ENCODE data around the gene PFKM.
A peak's percentile ranks its signal among the peaks of the same experiment; 100 is the strongest.

The PFKM gene

GRCh38 chr12:48080285-48080684 is 38.9 kb upstream of the PFKM start:
- Histone ChIP-seq H3K27ac (no peak overlapping the region), H3K9me3 (replicated peaks in 1 of 11) (peaks cover 4 to 7% (median 6%) of the 10 kb centered on the region in 11 experiments; a peak in 9 of 22 replicates), H3K4me1 (peaks cover 0 to 15% (median 6%) of the 10 kb centered on the region in 10 experiments; a peak in 12 of 20 replicates), H3K27me3 (no peaks in the 10 kb centered on the region), H3K4me2 (no peak overlapping the region), H3K4me3 (no peak overlapping the region), H3K9ac (no peak overlapping the region), H3K36me3 (peaks cover 57 to 97% (median 85%) of the 10 kb centered on the region in 11 experiments), H4K20me1 (peaks cover 0 to 7% (median 0%) of the 10 kb centered on the region in 11 experiments; a peak in 5 of 22 replicates)
- no peak for TF ChIP-seq Cebpa-rat (IDR thresholded peaks at IDR 0.05)

DNA sequence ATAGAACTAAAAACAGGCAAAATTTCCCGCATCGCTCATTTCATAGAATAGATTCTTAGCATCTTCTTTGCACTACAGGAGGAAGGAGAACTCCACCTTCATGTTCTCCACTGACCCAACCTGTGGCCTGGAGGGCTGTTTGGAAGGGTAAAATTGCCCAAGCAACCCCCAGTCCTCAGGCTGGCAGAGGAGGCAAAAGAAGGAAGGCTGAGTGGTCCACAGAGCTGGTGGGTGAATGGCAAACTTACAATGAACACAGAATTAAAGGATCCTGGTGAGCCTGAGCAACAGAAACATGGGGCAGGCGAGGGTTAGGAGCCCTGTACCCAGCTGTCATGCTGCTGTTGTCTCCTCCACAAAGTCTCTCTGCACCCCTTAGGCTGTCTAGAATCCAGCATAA is 38.3 kb upstream of the PFKM start:
- Histone ChIP-seq H4K20me1 (peaks cover 0 to 7% (median 0%) of the 10 kb centered on the region in 11 experiments; a peak in 5 of 22 replicates), H3K27me3 (no peaks in the 10 kb centered on the region), H3K9ac (no peak overlapping the region), H3K27ac (no peak overlapping the region), H3K36me3 (peaks cover 57 to 97% (median 87%) of the 10 kb centered on the region in 11 experiments), H3K9me3 (replicated peaks in 1 of 11) (peaks cover 4 to 7% (median 6%) of the 10 kb centered on the region in 11 experiments; a peak in 9 of 22 replicates), H3K4me3 (no peak overlapping the region), H3K4me1 (peaks cover 0 to 19% (median 6%) of the 10 kb centered on the region in 10 experiments; a peak in 12 of 20 replicates), H3K4me2 (no peak overlapping the region)
- no peak for TF ChIP-seq Cebpa-rat (IDR thresholded peaks at IDR 0.05)

DNA sequence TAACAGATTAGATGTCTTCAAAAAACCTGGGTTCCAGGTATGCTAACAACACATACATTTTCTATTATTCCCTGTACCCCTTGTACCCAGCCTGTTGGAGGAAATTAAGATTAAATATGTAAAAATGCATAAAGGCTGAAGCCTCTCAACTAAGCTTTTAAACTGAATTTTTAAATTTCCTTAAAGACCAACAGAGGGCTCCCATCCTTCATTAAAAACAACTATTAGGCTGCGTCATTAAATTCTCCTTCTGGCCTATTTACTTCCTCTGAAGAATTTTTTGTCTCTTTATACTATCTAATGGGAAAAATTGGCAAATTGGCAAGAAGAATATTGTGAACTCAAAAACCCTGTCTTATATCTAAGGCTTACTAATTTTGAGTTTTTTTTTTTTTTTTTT is 35.1 kb upstream of the PFKM start:
- Histone ChIP-seq H3K4me3 (no peak overlapping the region), H4K20me1 (peaks cover 0 to 7% (median 0%) of the 10 kb centered on the region in 11 experiments; a peak in 5 of 22 replicates), H3K4me1 (peaks cover 0 to 18% (median 6%) of the 10 kb centered on the region in 10 experiments; a peak in 12 of 20 replicates), H3K36me3 (peaks cover 68 to 99% (median 90%) of the 10 kb centered on the region in 11 experiments), H3K4me2 (no peak overlapping the region), H3K9me3 (replicated peaks in 1 of 11) (no peaks in the 10 kb centered on the region), H3K27ac (no peak overlapping the region), H3K27me3 (no peaks in the 10 kb centered on the region), H3K9ac (no peak overlapping the region)
- no peak for TF ChIP-seq Cebpa-rat (IDR thresholded peaks at IDR 0.05)

DNA sequence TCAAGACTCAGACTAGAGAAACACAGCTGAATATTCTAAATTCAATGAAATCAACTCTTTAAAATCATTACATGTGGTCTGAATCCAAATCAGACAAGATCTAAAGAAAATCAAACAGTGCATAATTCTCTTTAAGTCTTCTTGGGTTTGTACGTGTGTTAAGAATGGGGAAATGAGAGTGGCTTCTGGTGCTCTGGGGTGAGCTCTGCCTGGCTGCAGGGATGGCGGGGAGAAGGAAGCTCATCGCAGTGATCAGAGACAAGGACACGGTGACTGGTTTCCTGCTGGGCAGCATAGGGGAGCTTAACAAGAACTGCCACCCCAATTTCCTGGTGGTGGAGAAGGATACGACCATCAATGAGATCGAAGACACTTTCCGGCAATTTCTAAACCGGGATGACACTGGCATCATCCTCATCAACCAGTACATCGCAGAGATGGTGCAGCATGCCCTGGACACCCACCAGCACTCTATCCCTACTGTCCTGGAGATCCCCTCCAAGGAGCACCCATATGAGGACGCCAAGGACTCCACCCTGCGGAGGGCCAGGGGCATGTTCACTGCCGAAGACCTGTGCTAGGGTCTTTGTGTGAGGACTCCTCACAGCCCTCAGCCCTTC is 34.2 kb upstream of the PFKM start:
- Histone ChIP-seq H3K27ac (0 out of 22 replicates have a peak overlapping the region, but pooled peaks of 1 of the 11 experiments have one; percentile 8), H3K36me3 (peaks cover 69 to 99% (median 91%) of the 10 kb centered on the region in 11 experiments), H3K4me3 (no peak overlapping the region), H3K4me1 (peaks cover 0 to 18% (median 6%) of the 10 kb centered on the region in 10 experiments; a peak in 12 of 20 replicates), H3K9me3 (replicated peaks in 1 of 11) (no peaks in the 10 kb centered on the region), H3K27me3 (no peaks in the 10 kb centered on the region), H3K9ac (peak overlapping the region in 1 of 11 experiments; percentile 22; a peak in 1 of 22 replicates), H4K20me1 (peaks cover 0 to 7% (median 0%) of the 10 kb centered on the region in 11 experiments; a peak in 5 of 22 replicates), H3K4me2 (peak overlapping the region in 5 of 11 experiments; percentile 9 to 59 (median 36); a peak in 9 of 22 replicates)
- no peak for TF ChIP-seq Cebpa-rat (IDR thresholded peaks at IDR 0.05)

GRCh38 chr12:48086327-48086726 is 32.8 kb upstream of the PFKM start:
- H3K27me3 ChIP-seq, result no peaks in the 10 kb centered on the region
- no peak overlapping the region for H3K27ac ChIP-seq
- H3K9me3 ChIP-seq (replicated peaks in 1 of 11), result no peaks in the 10 kb centered on the region
- no peak overlapping the region for H3K9ac ChIP-seq
- no peak overlapping the region for H3K4me2 ChIP-seq
- peaks cover 0 to 18% (median 6%) of the 10 kb centered on the region in 10 experiments; a peak in 12 of 20 replicates for H3K4me1 ChIP-seq
- no peak overlapping the region for H3K4me3 ChIP-seq
- no peak for TF ChIP-seq Cebpa-rat (IDR thresholded peaks at IDR 0.05)
- peaks cover 0 to 7% (median 0%) of the 10 kb centered on the region in 11 experiments; a peak in 5 of 22 replicates for H4K20me1 ChIP-seq
- H3K36me3 ChIP-seq, result peaks cover 69 to 99% (median 91%) of the 10 kb centered on the region in 11 experiments

GRCh38 chr12:48092611-48093010 is 26.6 kb upstream of the PFKM start:
- Histone ChIP-seq H3K9ac (no peak overlapping the region), H3K4me2 (no peak overlapping the region), H3K9me3 (replicated peaks in 1 of 11) (no peaks in the 10 kb centered on the region), H3K27me3 (no peaks in the 10 kb centered on the region), H3K27ac (no peak overlapping the region), H3K36me3 (peaks cover 89 to 100% (median 95%) of the 10 kb centered on the region in 11 experiments), H3K4me3 (no peak overlapping the region), H3K4me1 (no peaks in the 10 kb centered on the region), H4K20me1 (0 out of 22 replicates have a peak, but pooled peaks cover 0 to 6% (median 0%) of the 10 kb centered on the region in 11 experiments)
- TF ChIP-seq Cebpa-rat (IDR thresholded peaks at IDR 0.05), result no peak

- Histone ChIP-seq H3K4me2 (peak overlapping the region; percentile 82 to 98 (median 90)), H3K9me3 (replicated peaks in 1 of 11) (no peaks in the 10 kb centered on the region), H3K4me3 (peak overlapping the region; percentile 71 to 96 (median 89)), H3K27ac (peak overlapping the region in 6 of 11 experiments; percentile 94 to 99 (median 98); a peak in 8 of 22 replicates), H3K36me3 (peaks cover 0 to 27% (median 11%) of the 10 kb centered on the region in 11 experiments; a peak in 16 of 22 replicates), H3K9ac (peak overlapping the region; percentile 87 to 98 (median 94)), H3K4me1 (peaks cover 29 to 53% (median 41%) of the 10 kb centered on the region in 10 experiments), H3K27me3 (no peaks in the 10 kb centered on the region), H4K20me1 (peaks cover 0 to 25% (median 0%) of the 10 kb centered on the region in 11 experiments; a peak in 3 of 22 replicates)
- TF ChIP-seq Cebpa-rat (IDR thresholded peaks at IDR 0.05), result no peak
Measured at GRCh38 chr12:48104531-48104930, 14.6 kb upstream of the PFKM start.

- no peaks in the 10 kb centered on the region for H3K27me3 ChIP-seq
- peak overlapping the region; percentile 71 to 96 (median 89) for H3K4me3 ChIP-seq
- peaks cover 0 to 17% (median 0%) of the 10 kb centered on the region in 11 experiments; a peak in 1 of 22 replicates for H4K20me1 ChIP-seq
- H3K9ac ChIP-seq, result peak overlapping the region; percentile 87 to 98 (median 94)
- peak overlapping the region; percentile 82 to 98 (median 90) for H3K4me2 ChIP-seq
- peak overlapping the region; percentile 94 to 99 (median 98) for H3K27ac ChIP-seq
- peaks cover 32 to 56% (median 44%) of the 10 kb centered on the region in 10 experiments for H3K4me1 ChIP-seq
- no peaks in the 10 kb centered on the region for H3K9me3 ChIP-seq (replicated peaks in 1 of 11)
- H3K36me3 ChIP-seq, result peaks cover 0 to 19% (median 6%) of the 10 kb centered on the region in 11 experiments; a peak in 13 of 22 replicates
- TF ChIP-seq Cebpa-rat (IDR thresholded peaks at IDR 0.05), result no peak
Measured at GRCh38 chr12:48105321-48105866, 13.8 kb upstream of the PFKM start.
